ENCODE results near the gene EPHA5.

DNA sequence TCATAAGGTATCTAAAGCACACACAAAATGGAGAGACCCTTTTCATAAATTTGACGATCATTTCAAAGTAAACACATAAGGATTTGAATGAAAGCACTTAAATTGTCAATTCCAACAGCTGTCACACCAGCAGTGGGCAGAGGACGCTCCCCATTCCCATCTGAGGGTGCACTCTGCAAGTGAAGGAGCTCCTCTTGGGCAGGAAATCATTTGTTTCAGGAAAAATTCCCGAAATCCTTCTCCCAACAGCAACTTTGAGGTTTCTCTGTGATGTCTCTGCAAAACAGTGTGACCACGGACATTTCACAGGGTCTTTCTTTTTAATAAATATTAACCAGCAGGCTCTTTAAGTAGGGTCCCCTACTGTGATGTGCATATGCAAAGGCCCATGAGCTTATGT, 111.0 kb downstream of the EPHA5 start:
- TF ChIP-seq RAD21 (IDR thresholded peaks at IDR 0.05; ENCODE audit: low read depth) (no peak), CEBPB (IDR thresholded peaks at IDR 0.05) (no peak), ZBTB7A (IDR thresholded peaks at IDR 0.05; ENCODE audit: low read depth) (no peak), EP300 (IDR thresholded peaks at IDR 0.05; ENCODE audit: borderline replicate concordance) (no peak), YY1 (IDR thresholded peaks at IDR 0.05; ENCODE audit: low read depth) (no peak), TEAD4 (IDR thresholded peaks at IDR 0.05) (no peak), TCF12 (IDR thresholded peaks at IDR 0.05; ENCODE audit: low read depth) (no peak), TAF1 (IDR thresholded peaks at IDR 0.05; ENCODE audit: low read depth) (no peak), CREB1 (IDR thresholded peaks at IDR 0.05; ENCODE audit: low read depth) (no peak), EGR1 (IDR thresholded peaks at IDR 0.05) (no peak)
- TF ChIP-seq, protein P1, sequence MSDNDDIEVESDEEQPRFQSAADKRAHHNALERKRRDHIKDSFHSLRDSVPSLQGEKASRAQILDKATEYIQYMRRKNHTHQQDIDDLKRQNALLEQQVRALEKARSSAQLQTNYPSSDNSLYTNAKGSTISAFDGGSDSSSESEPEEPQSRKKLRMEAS (IDR thresholded peaks at IDR 0.05): no peak
- TF ChIP-seq, protein P2, sequence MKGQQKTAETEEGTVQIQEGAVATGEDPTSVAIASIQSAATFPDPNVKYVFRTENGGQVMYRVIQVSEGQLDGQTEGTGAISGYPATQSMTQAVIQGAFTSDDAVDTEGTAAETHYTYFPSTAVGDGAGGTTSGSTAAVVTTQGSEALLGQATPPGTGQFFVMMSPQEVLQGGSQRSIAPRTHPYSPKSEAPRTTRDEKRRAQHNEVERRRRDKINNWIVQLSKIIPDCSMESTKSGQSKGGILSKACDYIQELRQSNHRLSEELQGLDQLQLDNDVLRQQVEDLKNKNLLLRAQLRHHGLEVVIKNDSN (IDR thresholded peaks at IDR 0.05): no peak
- TF ChIP-seq, protein P3, sequence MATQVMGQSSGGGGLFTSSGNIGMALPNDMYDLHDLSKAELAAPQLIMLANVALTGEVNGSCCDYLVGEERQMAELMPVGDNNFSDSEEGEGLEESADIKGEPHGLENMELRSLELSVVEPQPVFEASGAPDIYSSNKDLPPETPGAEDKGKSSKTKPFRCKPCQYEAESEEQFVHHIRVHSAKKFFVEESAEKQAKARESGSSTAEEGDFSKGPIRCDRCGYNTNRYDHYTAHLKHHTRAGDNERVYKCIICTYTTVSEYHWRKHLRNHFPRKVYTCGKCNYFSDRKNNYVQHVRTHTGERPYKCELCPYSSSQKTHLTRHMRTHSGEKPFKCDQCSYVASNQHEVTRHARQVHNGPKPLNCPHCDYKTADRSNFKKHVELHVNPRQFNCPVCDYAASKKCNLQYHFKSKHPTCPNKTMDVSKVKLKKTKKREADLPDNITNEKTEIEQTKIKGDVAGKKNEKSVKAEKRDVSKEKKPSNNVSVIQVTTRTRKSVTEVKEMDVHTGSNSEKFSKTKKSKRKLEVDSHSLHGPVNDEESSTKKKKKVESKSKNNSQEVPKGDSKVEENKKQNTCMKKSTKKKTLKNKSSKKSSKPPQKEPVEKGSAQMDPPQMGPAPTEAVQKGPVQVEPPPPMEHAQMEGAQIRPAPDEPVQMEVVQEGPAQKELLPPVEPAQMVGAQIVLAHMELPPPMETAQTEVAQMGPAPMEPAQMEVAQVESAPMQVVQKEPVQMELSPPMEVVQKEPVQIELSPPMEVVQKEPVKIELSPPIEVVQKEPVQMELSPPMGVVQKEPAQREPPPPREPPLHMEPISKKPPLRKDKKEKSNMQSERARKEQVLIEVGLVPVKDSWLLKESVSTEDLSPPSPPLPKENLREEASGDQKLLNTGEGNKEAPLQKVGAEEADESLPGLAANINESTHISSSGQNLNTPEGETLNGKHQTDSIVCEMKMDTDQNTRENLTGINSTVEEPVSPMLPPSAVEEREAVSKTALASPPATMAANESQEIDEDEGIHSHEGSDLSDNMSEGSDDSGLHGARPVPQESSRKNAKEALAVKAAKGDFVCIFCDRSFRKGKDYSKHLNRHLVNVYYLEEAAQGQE (IDR thresholded peaks at IDR 0.05; ENCODE audit: low read depth): no peak

Measured in Ishikawa (cell line).